Ectodermal cell (in vitro differentiated cells): ENCODE data around the gene RELL2.
A peak's percentile ranks its signal among the peaks of the same experiment; 100 is the strongest.

Experiments
- H3K27ac ChIP-seq: 2 replicates; pipeline ENCODE4 v1.7.0; 2013; ENCODE audit warnings: mild to moderate bottlenecking, low read depth, low read length; ENCODE audit not compliant: insufficient read depth, poor library complexity, severe bottlenecking
- H3K27me3 ChIP-seq: 2 replicates; pipeline ENCODE4 v1.7.0; 2013; ENCODE audit warnings: mild to moderate bottlenecking, low read length; ENCODE audit not compliant: insufficient read depth, control insufficient read depth, poor library complexity, severe bottlenecking
- H3K36me3 ChIP-seq: one replicate; pipeline ENCODE4 v1.7.0; 2013; ENCODE audit warnings: low read length; ENCODE audit not compliant: control insufficient read depth, insufficient read depth
- H3K4me1 ChIP-seq: one replicate; pipeline ENCODE4 v1.7.0; 2013; ENCODE audit warnings: low read length; ENCODE audit not compliant: control insufficient read depth, insufficient read depth
- H3K4me3 ChIP-seq: 2 replicates; pipeline ENCODE4 v1.7.0; 2013; ENCODE audit warnings: low read depth, low read length, control low read depth; ENCODE audit not compliant: insufficient read depth
- H3K9me3 ChIP-seq: 2 replicates; pipeline ENCODE4 v1.7.0; 2013; ENCODE audit warnings: mild to moderate bottlenecking, low read length, moderate library complexity; ENCODE audit not compliant: control insufficient read depth
- WGBS, 2 experiments: methylation state at CpG; one replicate each; pipeline ENCODE4 v1.1.7; 2013; ENCODE audit warnings: missing lambda C conversion rate in 2 of 2; 5-methylcytosine and 5-hydroxymethylcytosine counted together

RELL2 gene

DNA sequence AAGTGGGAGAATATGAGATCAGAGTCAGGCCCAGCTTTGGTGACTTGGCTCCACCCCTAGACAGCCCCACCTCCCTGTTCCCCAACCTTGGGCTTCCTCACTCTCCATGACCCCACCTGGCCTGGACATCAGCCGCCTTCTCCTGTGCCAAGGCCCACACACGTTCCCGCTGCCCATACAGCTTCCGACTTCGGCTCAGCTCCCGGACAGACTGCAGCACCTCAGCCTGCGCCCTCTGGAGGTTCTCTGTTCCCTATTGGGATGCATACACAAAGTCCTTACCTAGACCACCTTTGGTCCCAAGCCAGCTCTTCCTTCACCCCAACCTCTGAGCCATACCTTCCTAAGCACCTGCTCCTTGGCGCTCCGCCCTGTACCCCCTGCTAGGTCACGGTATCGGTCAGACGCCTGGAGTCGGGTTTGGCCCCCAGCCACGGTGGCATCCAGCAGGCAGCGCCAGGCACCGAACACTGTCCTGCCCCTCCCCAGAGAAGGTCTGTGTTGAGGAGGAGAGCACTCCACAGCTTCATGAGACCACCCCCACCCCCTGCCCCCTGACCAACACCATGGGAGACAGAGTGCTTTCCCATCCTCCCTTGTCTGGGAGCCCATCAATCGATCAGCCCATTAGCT lies 12.4 kb downstream of the RELL2 start:
- Histone ChIP-seq H3K27ac (no peak overlapping the region), H3K36me3 (no peaks in the 10 kb centered on the region), H3K27me3 (peaks cover 16% of the 10 kb centered on the region), H3K4me3 (no peak overlapping the region), H3K9me3 (no peaks in the 10 kb centered on the region), H3K4me1 (no peaks in the 10 kb centered on the region)
- 92% methylated on average over 17 of the region's 17 CpGs for WGBS, 2 experiments

- Histone ChIP-seq H3K4me3 (no peak overlapping the region), H3K27me3 (peaks cover 16% of the 10 kb centered on the region), H3K9me3 (no peaks in the 10 kb centered on the region), H3K36me3 (no peaks in the 10 kb centered on the region), H3K4me1 (no peaks in the 10 kb centered on the region), H3K27ac (no peak overlapping the region)
Observed at GRCh38 chr5:141649972-141650371, 13.2 kb downstream of the RELL2 start.

DNA sequence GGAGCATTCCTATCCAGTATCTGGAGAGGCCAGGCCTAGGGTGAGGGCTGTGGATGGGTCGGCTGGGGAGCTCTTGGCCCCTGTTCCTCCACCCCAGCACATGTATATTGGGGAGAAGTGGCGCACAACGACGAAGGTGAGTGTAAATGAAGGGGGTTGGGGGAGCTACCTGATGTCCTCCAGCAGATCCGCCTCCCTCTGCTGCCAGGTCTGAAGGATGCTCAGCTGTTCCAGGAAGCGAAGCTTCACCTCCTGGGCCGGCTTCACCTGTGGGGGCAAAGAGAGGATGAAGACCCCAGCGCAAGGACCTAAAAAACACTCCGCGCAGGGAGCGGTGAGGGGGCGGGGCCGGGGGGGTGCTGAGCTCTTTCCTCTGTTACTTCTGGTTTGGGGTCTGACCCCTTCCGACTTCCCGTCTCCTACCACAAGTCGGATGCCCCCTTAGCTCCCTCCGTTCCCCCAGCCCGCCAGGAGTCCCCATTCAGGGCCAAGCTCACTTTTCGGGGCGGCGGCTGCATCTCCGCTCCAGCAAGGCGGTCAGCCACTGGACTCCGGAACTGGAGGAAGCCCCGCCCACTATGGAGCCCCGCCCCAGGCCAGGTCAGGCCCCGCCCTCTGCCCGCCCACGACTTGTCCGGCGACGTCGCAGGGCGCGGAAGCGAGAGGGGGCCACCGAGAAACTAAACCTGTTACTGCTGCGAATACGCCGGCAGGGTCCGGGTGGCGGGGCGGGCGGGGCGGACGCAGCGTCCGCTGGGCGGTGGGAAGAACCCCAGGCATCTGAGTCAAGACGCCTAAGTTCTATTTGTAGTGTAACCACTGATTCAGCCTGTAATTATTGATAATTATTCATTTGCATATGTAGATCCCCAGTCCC lies 14.3 kb downstream of the RELL2 start, which contains the start of gene FCHSD1:
FCHSD1 (minus strand) TSS at position 568 of the 877 bp plus-strand sequence; CDS start at position 518, 50 bp downstream.
- H3K9me3 ChIP-seq = no peaks in the 10 kb centered on the region
- WGBS, 2 experiments = 3% methylated on average over 49 to 50 of the region's 50 CpGs
- no peak within 1 kb of the TSS for H3K27ac ChIP-seq

DNA sequence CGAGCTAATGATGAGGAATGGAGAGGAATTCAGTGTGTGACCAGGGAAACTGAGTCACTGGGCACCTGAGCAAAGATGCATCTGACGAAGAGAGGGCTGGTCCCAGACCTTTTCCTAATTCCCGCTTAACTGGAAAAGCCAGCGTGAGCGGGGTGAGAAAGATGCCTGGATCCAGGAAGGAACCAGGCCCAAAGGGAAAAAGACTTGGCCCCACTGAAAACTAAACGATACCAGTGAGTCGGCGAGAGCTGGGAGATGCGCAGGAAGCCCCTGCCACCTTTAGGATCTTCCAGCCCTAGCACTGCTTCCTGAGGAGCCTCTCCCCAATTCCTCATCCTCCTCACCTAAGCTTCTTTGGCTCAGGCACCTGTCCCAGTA lies 14.9 kb downstream of the RELL2 start:
- Histone ChIP-seq H3K4me1 (no peaks in the 10 kb centered on the region), H3K27ac (no peak overlapping the region), H3K4me3 (peak overlapping the region; percentile 58), H3K27me3 (peaks cover 16% of the 10 kb centered on the region), H3K36me3 (peaks cover 6% of the 10 kb centered on the region), H3K9me3 (no peaks in the 10 kb centered on the region)
- 62 to 73% methylated on average over 9 of the region's 9 CpGs for WGBS, 2 experiments

More for the DNA sequence above, 14.3 kb downstream of the RELL2 start, which contains the start of gene FCHSD1:
- Histone ChIP-seq H3K4me3 (peak within 1 kb of the TSS; percentile 58), H3K27me3 (peaks cover 16% of the 10 kb centered on the region), H3K4me1 (no peaks in the 10 kb centered on the region), H3K36me3 (peaks cover 2% of the 10 kb centered on the region)

- 88 to 100% methylated on average over 1 to 2 of the region's 2 CpGs for WGBS, 2 experiments
- H3K4me3 ChIP-seq = no peak overlapping the region
- peaks cover 6% of the 10 kb centered on the region for H3K36me3 ChIP-seq
- no peaks in the 10 kb centered on the region for H3K9me3 ChIP-seq
- no peaks in the 10 kb centered on the region for H3K4me1 ChIP-seq
- no peak overlapping the region for H3K27ac ChIP-seq
- peaks cover 16% of the 10 kb centered on the region for H3K27me3 ChIP-seq
Observed at GRCh38 chr5:141654298-141654697, 17.5 kb downstream of the RELL2 start.

DNA sequence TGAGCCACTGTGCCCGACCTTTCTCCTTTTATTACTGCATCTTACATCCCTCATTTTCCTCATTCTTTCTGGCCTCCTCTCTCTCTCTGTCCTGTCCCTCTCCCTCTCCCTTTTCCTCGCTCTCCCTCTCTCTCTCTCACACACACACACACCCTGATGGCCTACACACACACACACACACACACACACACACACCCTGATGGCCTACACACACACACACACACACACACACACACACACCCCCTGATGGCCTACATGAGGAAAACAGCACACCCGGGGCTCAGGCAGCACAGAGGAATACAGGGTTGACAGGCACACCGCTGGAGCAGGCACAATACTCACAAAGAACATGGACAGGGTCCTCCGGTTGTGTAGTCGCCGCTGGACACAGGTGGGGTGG lies 18.2 kb downstream of the RELL2 start:
- Histone ChIP-seq H3K27ac (no peak overlapping the region), H3K27me3 (peaks cover 16% of the 10 kb centered on the region), H3K4me3 (no peak overlapping the region), H3K36me3 (peaks cover 6% of the 10 kb centered on the region), H3K4me1 (no peaks in the 10 kb centered on the region), H3K9me3 (no peaks in the 10 kb centered on the region)
- 89 to 91% methylated on average over 7 of the region's 7 CpGs for WGBS, 2 experiments

GRCh38 chr5:141656396-141656795 lies 19.6 kb downstream of the RELL2 start:
- peaks cover 12% of the 10 kb centered on the region for H3K27me3 ChIP-seq
- peaks cover 6% of the 10 kb centered on the region for H3K36me3 ChIP-seq
- H3K4me1 ChIP-seq = no peaks in the 10 kb centered on the region
- no peaks in the 10 kb centered on the region for H3K9me3 ChIP-seq
- no peak overlapping the region for H3K27ac ChIP-seq
- WGBS, 2 experiments = 93 to 94% methylated on average over 9 of the region's 9 CpGs
- no peak overlapping the region for H3K4me3 ChIP-seq

DNA sequence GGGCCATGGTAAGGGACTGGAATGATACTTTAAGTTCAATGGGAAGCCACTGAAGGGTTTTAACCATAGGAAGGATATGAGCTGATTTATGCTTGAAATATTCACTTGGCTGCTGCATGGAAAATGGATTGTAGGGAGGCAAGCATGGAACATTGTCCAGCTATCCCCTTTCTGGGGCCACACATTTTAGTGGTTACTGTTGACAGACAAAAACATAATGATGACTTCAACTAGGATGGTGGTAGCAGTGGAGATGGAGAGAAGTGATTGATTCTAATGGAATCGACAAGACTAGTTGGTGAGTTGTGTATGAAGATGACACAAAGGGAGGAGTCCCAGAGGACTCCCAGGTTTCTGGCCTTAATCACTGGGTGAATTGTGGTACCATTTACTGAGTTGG lies 20.6 kb downstream of the RELL2 start:
- no peaks in the 10 kb centered on the region for H3K4me1 ChIP-seq
- 93 to 96% methylated on average over 1 of the region's 1 CpG for WGBS, 2 experiments
- H3K27ac ChIP-seq = no peak overlapping the region
- H3K4me3 ChIP-seq = no peak overlapping the region
- H3K36me3 ChIP-seq = peaks cover 6% of the 10 kb centered on the region
- H3K27me3 ChIP-seq = peaks cover 2% of the 10 kb centered on the region
- H3K9me3 ChIP-seq = no peaks in the 10 kb centered on the region

DNA sequence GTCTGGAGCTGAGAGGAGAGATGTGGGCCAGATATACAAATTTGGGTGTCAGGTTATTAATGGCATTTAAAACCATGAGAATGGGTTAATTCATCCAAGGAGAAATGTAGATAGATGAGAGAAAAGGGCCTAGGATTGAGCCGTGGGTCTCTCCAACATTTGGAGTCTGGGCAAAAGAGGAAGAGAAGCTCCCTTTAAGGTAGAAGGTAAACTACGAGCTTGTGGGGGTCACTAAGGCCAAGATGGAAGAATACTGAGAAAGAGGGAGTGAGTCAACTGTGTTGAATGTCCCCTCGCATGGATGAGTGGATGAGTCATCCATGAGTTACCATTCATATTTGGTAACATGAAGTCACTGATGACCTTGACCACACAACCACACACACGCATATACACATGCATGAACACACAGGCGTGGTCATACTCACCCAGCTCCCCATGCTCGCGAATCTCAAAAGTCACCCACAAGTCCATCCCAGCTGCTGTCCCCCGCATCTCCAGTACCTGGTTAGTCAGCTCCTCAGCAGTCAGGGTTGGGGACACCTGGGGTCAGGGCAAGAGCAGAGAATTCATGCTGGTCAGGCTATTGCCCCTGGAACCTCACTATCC lies 21.2 kb downstream of the RELL2 start:
- Histone ChIP-seq H3K27me3 (no peaks in the 10 kb centered on the region), H3K9me3 (no peaks in the 10 kb centered on the region), H3K27ac (no peak overlapping the region), H3K4me3 (no peak overlapping the region), H3K36me3 (peaks cover 6% of the 10 kb centered on the region), H3K4me1 (no peaks in the 10 kb centered on the region)
- 87 to 93% methylated on average over 8 of the region's 8 CpGs for WGBS, 2 experiments

DNA sequence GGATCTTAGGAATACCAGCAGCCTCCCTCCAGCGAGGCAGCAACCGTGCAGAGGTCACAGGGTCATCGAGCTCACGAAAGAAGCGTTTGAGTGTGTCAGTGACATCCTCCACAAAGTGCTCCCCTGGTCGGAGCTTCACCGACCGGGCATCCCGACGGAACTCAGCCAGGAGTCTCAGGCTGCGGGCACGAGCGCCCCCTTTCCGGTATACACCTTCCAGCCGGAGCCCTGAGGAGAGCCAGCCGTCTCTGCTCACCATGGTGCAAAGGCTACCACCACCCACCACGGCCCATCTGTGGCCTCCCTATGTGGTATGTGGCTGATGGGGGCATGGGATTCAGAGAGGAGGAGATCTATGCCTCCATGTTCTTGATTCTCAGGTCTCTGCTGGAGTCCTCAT lies 25.2 kb downstream of the RELL2 start:
- H3K27ac ChIP-seq = no peak overlapping the region
- 91 to 93% methylated on average over 17 of the region's 17 CpGs for WGBS, 2 experiments
- H3K27me3 ChIP-seq = no peaks in the 10 kb centered on the region
- no peaks in the 10 kb centered on the region for H3K36me3 ChIP-seq
- no peak overlapping the region for H3K4me3 ChIP-seq
- no peaks in the 10 kb centered on the region for H3K9me3 ChIP-seq
- no peaks in the 10 kb centered on the region for H3K4me1 ChIP-seq
